IMR-90 (cell line): ENCODE data around the gene MARCHF3. TPM values are rescaled to one million over a fixed set of nuclear protein-coding genes. Genes with fewer than 3 reads are reported as not detected.

Experiments used
- ATAC-seq: fragments of 200-7000 bp; cut with Tn5 transposase; 2 replicates; pipeline ENCODE4 v1.9.1; 2020; ENCODE audit warnings: low read depth, mild to moderate bottlenecking, moderate library complexity
- BruUV-seq: library from RNA; stranded (reverse); fragments of 400-500 nt; replicated peaks from 2 replicates; lab custom pipeline; 2021; lab: Mats Ljungman, UMichigan
- CTCF ChIA-PET: fragments of 300-600 bp; formaldehyde crosslinking; extraction: SDS; loops from one replicate; lab custom pipeline; 2021; ENCODE audit warnings: antibody characterized with exemption; lab: Yijun Ruan, JAX
- POLR2A ChIA-PET: fragments of 300-600 bp; sonication (Branson Sonifier 250); formaldehyde crosslinking; loops from one replicate; lab custom pipeline; 2022; ENCODE audit warnings: antibody characterized with exemption; ENCODE audit not compliant: unreplicated experiment; lab: Charles Lee
- DNase-seq: peaks from one replicate; pipeline ENCODE4 v3.0.0; 2013
- H2AFZ ChIP-seq: replicated peaks from 2 replicates; pipeline ENCODE3; 2013; ENCODE audit warnings: low read length, mild to moderate bottlenecking; ENCODE audit not compliant: poor library complexity
- H2AK5ac ChIP-seq: 2 replicates; pipeline ENCODE4 v1.6.1; 2013; ENCODE audit warnings: low read depth, low read length, inconsistent platforms
- H2AK9ac ChIP-seq: replicated peaks from 2 replicates; pipeline ENCODE3; 2013; ENCODE audit warnings: mild to moderate bottlenecking, low read depth, low read length, moderate library complexity; ENCODE audit not compliant: poor library complexity
- H2BK120ac ChIP-seq: 2 replicates; pipeline ENCODE4 v1.6.1; 2013; ENCODE audit warnings: low read depth, low read length, inconsistent platforms
- H2BK15ac ChIP-seq: 3 replicates; pipeline ENCODE4 v1.6.1; 2013; ENCODE audit warnings: low read depth, low read length, inconsistent platforms
- H2BK20ac ChIP-seq: 2 replicates; pipeline ENCODE4 v1.6.1; 2013; ENCODE audit warnings: low read depth, mild to moderate bottlenecking, inconsistent platforms, low read length, moderate library complexity
- H2BK5ac ChIP-seq: 2 replicates; pipeline ENCODE4 v1.6.1; 2013; ENCODE audit warnings: mild to moderate bottlenecking, low read depth, low read length, inconsistent platforms; ENCODE audit not compliant: poor library complexity, severe bottlenecking
- H3K14ac ChIP-seq: replicated peaks from 2 replicates; pipeline ENCODE4 v1.6.1; 2013; ENCODE audit warnings: low read depth, low read length, inconsistent platforms
- H3K18ac ChIP-seq: 2 replicates; pipeline ENCODE4 v1.6.1; 2013; ENCODE audit warnings: low read depth, low read length, control low read depth
- H3K23ac ChIP-seq: 2 replicates; pipeline ENCODE4 v1.6.1; 2013; ENCODE audit warnings: low read depth, low read length, inconsistent platforms
- H3K27ac ChIP-seq: 2 replicates; pipeline ENCODE4 v1.5.1; 2013; ENCODE audit warnings: mild to moderate bottlenecking, control low read depth, low read length; ENCODE audit not compliant: insufficient read depth
- H3K27me3 ChIP-seq: 2 replicates; pipeline ENCODE4 v1.6.1; 2013; ENCODE audit warnings: low read length; ENCODE audit not compliant: control insufficient read depth, insufficient read depth
- H3K36me3 ChIP-seq: 2 replicates; pipeline ENCODE4 v1.6.1; 2013; ENCODE audit warnings: low read length, mixed read lengths; ENCODE audit not compliant: control insufficient read depth, insufficient read depth
- H3K4ac ChIP-seq: 2 replicates; pipeline ENCODE4 v1.6.1; 2013; ENCODE audit warnings: low read depth, low read length, inconsistent platforms
- H3K4me1 ChIP-seq: 2 replicates; pipeline ENCODE4 v1.6.1; 2013; ENCODE audit warnings: low read length, mixed read lengths; ENCODE audit not compliant: control insufficient read depth, insufficient read depth
- H3K4me2 ChIP-seq: 2 replicates; pipeline ENCODE4 v1.6.1; 2013; ENCODE audit warnings: low read depth, mild to moderate bottlenecking, control low read depth, low read length, moderate library complexity
- H3K4me3 ChIP-seq: 2 replicates; pipeline ENCODE4 v1.5.1; 2013; ENCODE audit warnings: low read depth, mild to moderate bottlenecking, control low read depth, low read length, moderate library complexity; ENCODE audit not compliant: insufficient read depth
- H3K56ac ChIP-seq: 2 replicates; pipeline ENCODE4 v1.6.1; 2013; ENCODE audit warnings: low read length, inconsistent platforms; ENCODE audit not compliant: insufficient read depth; ENCODE audit errors: extremely low read depth
- H3K79me1 ChIP-seq, 2 experiments: 2 replicates each; pipeline ENCODE4 v1.6.1; 2013; ENCODE audit warnings: low read length in 2 of 2, inconsistent platforms in 1 of 2, low read depth in 1 of 2
- H3K9ac ChIP-seq: 2 replicates; pipeline ENCODE4 v1.6.1; 2013; ENCODE audit warnings: low read depth, low read length, control low read depth
- H3K9me1 ChIP-seq: 2 replicates; pipeline ENCODE4 v1.6.1; 2013; ENCODE audit warnings: low read length, inconsistent platforms; ENCODE audit not compliant: insufficient read depth
- H3K9me3 ChIP-seq: 2 replicates; pipeline ENCODE4 v1.6.1; 2013; ENCODE audit warnings: low read length; ENCODE audit not compliant: control insufficient read depth, insufficient read depth
- H4K20me1 ChIP-seq: 2 replicates; pipeline ENCODE4 v1.6.1; 2013; ENCODE audit warnings: low read length, inconsistent platforms; ENCODE audit not compliant: insufficient read depth
- H4K5ac ChIP-seq: 2 replicates; pipeline ENCODE4 v1.6.1; 2013; ENCODE audit warnings: mild to moderate bottlenecking, low read depth, low read length, control low read depth
- H4K8ac ChIP-seq, 2 experiments: 2 replicates each; pipeline ENCODE4 v1.6.1; 2013; ENCODE audit warnings: low read depth in 2 of 2, low read length in 2 of 2, control low read depth in 1 of 2, inconsistent platforms in 1 of 2
- H4K91ac ChIP-seq: 2 replicates; pipeline ENCODE4 v1.6.1; 2013; ENCODE audit warnings: low read depth, low read length, inconsistent platforms; ENCODE audit not compliant: insufficient read depth
- CEBPB ChIP-seq: IDR thresholded peaks from 2 replicates; pipeline ENCODE4 v1.6.1; 2012; ENCODE audit warnings: low read depth, low read length, improper control_type of control experiment
- FOS ChIP-seq: fragments of 150-350 bp; IDR thresholded peaks from 2 replicates; pipeline ENCODE4 v1.6.1; 2016; ENCODE audit warnings: low read depth, low read length
- MAFK ChIP-seq: IDR thresholded peaks from 2 replicates; pipeline ENCODE4 v1.6.1; 2012; ENCODE audit warnings: low read depth, low read length, improper control_type of control experiment
- MXI1 ChIP-seq: IDR thresholded peaks from 2 replicates; pipeline ENCODE4 v1.6.1; 2012; ENCODE audit warnings: low read depth, mild to moderate bottlenecking, low read length, moderate library complexity, borderline replicate concordance
- NFE2L2 ChIP-seq: fragments of 150-350 bp; IDR thresholded peaks from 2 replicates; pipeline ENCODE4 v1.6.1; 2016; ENCODE audit warnings: low read depth, mild to moderate bottlenecking, low read length
- POLR2A ChIP-seq: IDR thresholded peaks from 2 replicates; pipeline ENCODE4 v1.6.1; 2012; ENCODE audit warnings: mild to moderate bottlenecking, low read depth, low read length
- WGBS, 2 experiments: methylation state at CpG; one replicate each; pipeline versions ENCODE4 v1.1.5 to v1.1.7; 2013; ENCODE audit warnings: missing lambda C conversion rate in 2 of 2; ENCODE audit not compliant: insufficient read length in 1 of 2; ENCODE audit errors: extremely low coverage in 2 of 2; 5-methylcytosine and 5-hydroxymethylcytosine counted together
- dilution Hi-C: fragments of 300-500 bp; cut with HindIII; formaldehyde crosslinking; loops from one replicate; pipeline ENCODE4 v1.14.3; 2018; ENCODE audit warnings: low sequenced_read_pairs; ENCODE audit not compliant: unreplicated experiment
- in situ Hi-C: fragments of 300-500 bp; cut with MboI; formaldehyde crosslinking; loops from 3 replicates; pipeline ENCODE4 v1.14.3; 2019; ENCODE audit warnings: low sequenced_read_pairs, inconsistent platforms, mixed read lengths
- intact Hi-C: fragments of 100-400 bp; cut with micrococcal nuclease; formaldehyde crosslinking; loops from 2 replicates; pipeline ENCODE4 v1.10.0; 2022
- polyA plus RNA-seq, 3 experiments: library from polyadenylated mRNA; depleted of rRNA; stranded (reverse); fragments of >200 nt; gene quantifications; 2 replicates each; pipeline ENCODE4 v1.2.3, GENCODE V29; 2012; ENCODE audit warnings: low replicate concordance in 1 of 3
- total RNA-seq: library from RNA; depleted of rRNA; stranded (reverse); fragments of >200 nt; gene quantifications from 2 replicates; pipeline ENCODE4 v1.2.3, GENCODE V29; 2012
- TF ChIP-seq, protein P1 (sequence below): conservative IDR thresholded peaks from 2 replicates; pipeline ENCODE4 v1.5.1; 2012; ENCODE audit warnings: mild to moderate bottlenecking, low read depth, low read length, improper control_type of control experiment
- TF ChIP-seq, protein P2 (sequence below): fragments of 150-350 bp; IDR thresholded peaks from 2 replicates; pipeline ENCODE4 v1.6.1; 2017; ENCODE audit warnings: mild to moderate bottlenecking, antibody characterized with exemption, low read length, low read depth

The MARCHF3 gene
- total and polyA plus RNA-seq, 2 of the 4 experiments (the other 2 are of a cell fraction): 11.2 to 18.8 TPM

DNA sequence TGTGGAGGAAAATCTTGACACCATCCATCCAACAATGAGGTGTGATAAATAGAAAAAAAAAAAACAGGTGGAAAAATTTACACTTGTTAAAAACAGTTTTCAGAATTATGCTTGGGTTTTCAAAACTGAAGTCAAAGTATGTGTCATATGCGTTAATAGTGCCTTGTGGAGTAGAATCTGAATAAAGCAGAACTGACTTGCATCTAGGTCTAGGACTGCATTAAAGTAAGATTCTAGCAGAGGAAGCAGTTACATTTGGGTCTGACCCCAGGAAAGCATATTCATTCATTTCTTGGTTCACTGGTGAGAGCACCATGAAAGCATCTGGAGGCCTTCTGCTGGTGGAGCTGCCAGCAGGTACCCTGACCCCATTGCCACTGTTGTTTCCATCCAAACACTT, 89.0 kb downstream of the MARCHF3 start:
- Histone ChIP-seq H3K4me2 (no peak overlapping the region), H3K27ac (no peak overlapping the region), H3K18ac (no peak overlapping the region), H3K56ac (no peak overlapping the region), H3K23ac (no peak overlapping the region), H3K4me3 (no peak overlapping the region), H3K9me1 (no peaks in the 10 kb centered on the region), H3K9ac (no peak overlapping the region), H3K79me1 (peaks cover 9 to 16% of the 10 kb centered on the region in 2 experiments; a peak in 3 of 4 replicates), H2AK9ac (no peak overlapping the region), H4K5ac (no peak overlapping the region), H2BK5ac (no peak overlapping the region), H3K36me3 (no peaks in the 10 kb centered on the region), H3K9me3 (no peaks in the 10 kb centered on the region), H2AFZ (no peak overlapping the region), H3K27me3 (no peaks in the 10 kb centered on the region), H4K8ac (no peak overlapping the region), H4K91ac (no peak overlapping the region), H4K20me1 (no peaks in the 10 kb centered on the region), H3K4ac (no peak overlapping the region), H2AK5ac (no peak overlapping the region), H3K4me1 (peaks cover 5% of the 10 kb centered on the region), H3K14ac (no peak overlapping the region), H2BK15ac (no peak overlapping the region), H2BK20ac (no peak overlapping the region), H2BK120ac (no peak overlapping the region)
- in situ Hi-C loops: no loop called here
- no peak for ATAC-seq
- intact Hi-C loops: no loop called here
- TF ChIP-seq NFE2L2: no peak
- no peak for TF ChIP-seq POLR2A
- no peak for TF ChIP-seq FOS
- TF ChIP-seq MXI1: no peak
- TF ChIP-seq, protein P1, sequence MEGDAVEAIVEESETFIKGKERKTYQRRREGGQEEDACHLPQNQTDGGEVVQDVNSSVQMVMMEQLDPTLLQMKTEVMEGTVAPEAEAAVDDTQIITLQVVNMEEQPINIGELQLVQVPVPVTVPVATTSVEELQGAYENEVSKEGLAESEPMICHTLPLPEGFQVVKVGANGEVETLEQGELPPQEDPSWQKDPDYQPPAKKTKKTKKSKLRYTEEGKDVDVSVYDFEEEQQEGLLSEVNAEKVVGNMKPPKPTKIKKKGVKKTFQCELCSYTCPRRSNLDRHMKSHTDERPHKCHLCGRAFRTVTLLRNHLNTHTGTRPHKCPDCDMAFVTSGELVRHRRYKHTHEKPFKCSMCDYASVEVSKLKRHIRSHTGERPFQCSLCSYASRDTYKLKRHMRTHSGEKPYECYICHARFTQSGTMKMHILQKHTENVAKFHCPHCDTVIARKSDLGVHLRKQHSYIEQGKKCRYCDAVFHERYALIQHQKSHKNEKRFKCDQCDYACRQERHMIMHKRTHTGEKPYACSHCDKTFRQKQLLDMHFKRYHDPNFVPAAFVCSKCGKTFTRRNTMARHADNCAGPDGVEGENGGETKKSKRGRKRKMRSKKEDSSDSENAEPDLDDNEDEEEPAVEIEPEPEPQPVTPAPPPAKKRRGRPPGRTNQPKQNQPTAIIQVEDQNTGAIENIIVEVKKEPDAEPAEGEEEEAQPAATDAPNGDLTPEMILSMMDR: no peak
- no peak for TF ChIP-seq MAFK
- TF ChIP-seq, protein P2, sequence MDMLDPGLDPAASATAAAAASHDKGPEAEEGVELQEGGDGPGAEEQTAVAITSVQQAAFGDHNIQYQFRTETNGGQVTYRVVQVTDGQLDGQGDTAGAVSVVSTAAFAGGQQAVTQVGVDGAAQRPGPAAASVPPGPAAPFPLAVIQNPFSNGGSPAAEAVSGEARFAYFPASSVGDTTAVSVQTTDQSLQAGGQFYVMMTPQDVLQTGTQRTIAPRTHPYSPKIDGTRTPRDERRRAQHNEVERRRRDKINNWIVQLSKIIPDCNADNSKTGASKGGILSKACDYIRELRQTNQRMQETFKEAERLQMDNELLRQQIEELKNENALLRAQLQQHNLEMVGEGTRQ: no peak
- no peak for TF ChIP-seq CEBPB
- no peak for DNase-seq
- 100% methylated on average over 1 of the region's 1 CpG; no CpG with 5 or more reads in 1 of the 2 experiments for WGBS, 2 experiments
- dilution Hi-C loops: no loop called here
- ChIA-PET CTCF (no interaction called here), POLR2A (no interaction called here)
- BruUV-seq: no TSS peak
